Spinal cord (tissue), 10 donors: ENCODE data around the gene SCFD2. TPM values are rescaled to one million over a fixed set of nuclear protein-coding genes. Genes with fewer than 3 reads are reported as not detected.

Source experiments
- DNase-seq, 6 donors: peaks; one replicate each; pipeline versions ENCODE4 v3.0.0 to v3.0.0-alpha.2; 2013 to 2015; ENCODE audit warnings: low spot score in 6 of 6, low read depth in 4 of 6
- H3K27ac ChIP-seq: one replicate; pipeline ENCODE4 v1.5.1; 2013; ENCODE audit warnings: low read depth, low read length, control low read depth
- H3K27me3 ChIP-seq: one replicate; pipeline ENCODE4 v1.6.1; 2013; ENCODE audit warnings: low read length; ENCODE audit not compliant: control insufficient read depth, insufficient read depth
- H3K36me3 ChIP-seq: one replicate; pipeline ENCODE4 v1.6.1; 2013; ENCODE audit warnings: low read length; ENCODE audit not compliant: control insufficient read depth, insufficient read depth
- H3K4me1 ChIP-seq: one replicate; pipeline ENCODE4 v1.6.1; 2013; ENCODE audit warnings: low read length; ENCODE audit not compliant: control insufficient read depth, insufficient read depth
- H3K4me3 ChIP-seq: one replicate; pipeline ENCODE4 v1.5.1; 2013; ENCODE audit warnings: low read depth, low read length, control low read depth
- H3K9me3 ChIP-seq: one replicate; pipeline ENCODE4 v1.6.1; 2013; ENCODE audit warnings: low read length; ENCODE audit not compliant: control insufficient read depth, insufficient read depth
- WGBS: methylation state at CpG from one replicate; pipeline ENCODE4 v1.1.5; 2013; ENCODE audit warnings: missing lambda C conversion rate; ENCODE audit not compliant: insufficient coverage; 5-methylcytosine and 5-hydroxymethylcytosine counted together
- polyA plus RNA-seq, 2 donors: library from polyadenylated mRNA; unstranded; fragments of 120-200 nt; gene quantifications; one replicate each; pipeline ENCODE4 v1.2.1, GENCODE V29; 2013; ENCODE audit not compliant: insufficient read length in 2 of 2
- total RNA-seq, 2 donors: library from RNA; depleted of rRNA in 1 of 2; stranded (reverse); fragments of 120-200 nt in 1 of 2; fragments of >200 nt in 1 of 2; gene quantifications; one replicate each; pipeline versions ENCODE4 v1.2.3 to v1.2.4, GENCODE V29; 2013 to 2014
- donor health status: healthy.

SCFD2 gene
- total and polyA plus RNA-seq, 4 donors, result 15.6 to 19.5 (median 17.7) TPM

DNA sequence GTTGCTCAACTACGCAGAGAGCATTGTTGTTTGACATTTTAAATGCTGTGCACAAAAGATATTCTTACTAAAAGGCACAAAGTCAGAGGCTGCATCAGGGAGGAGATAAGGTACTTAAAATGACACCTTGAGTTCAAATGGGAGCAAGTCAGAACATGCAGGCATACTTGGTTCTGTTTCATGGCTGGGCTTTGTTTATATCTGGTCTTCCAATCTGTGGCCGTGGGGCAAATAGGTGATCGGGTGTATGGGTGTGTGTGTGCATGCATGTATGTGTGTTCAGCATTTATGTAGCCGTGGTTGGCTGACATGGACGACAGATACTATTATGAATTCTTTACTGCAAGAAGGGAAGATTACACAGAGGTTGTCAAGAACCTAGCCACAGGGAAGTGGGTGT, 397.6 kb downstream of the SCFD2 start:
- Histone ChIP-seq H3K4me3 (no peak overlapping the region), H3K27me3 (no peaks in the 10 kb centered on the region), H3K4me1 (no peaks in the 10 kb centered on the region), H3K9me3 (no peaks in the 10 kb centered on the region), H3K36me3 (no peaks in the 10 kb centered on the region), H3K27ac (no peak overlapping the region)
- DNase-seq, result no peak
- WGBS, result 91% methylated on average over 3 of the region's 5 CpGs

DNA sequence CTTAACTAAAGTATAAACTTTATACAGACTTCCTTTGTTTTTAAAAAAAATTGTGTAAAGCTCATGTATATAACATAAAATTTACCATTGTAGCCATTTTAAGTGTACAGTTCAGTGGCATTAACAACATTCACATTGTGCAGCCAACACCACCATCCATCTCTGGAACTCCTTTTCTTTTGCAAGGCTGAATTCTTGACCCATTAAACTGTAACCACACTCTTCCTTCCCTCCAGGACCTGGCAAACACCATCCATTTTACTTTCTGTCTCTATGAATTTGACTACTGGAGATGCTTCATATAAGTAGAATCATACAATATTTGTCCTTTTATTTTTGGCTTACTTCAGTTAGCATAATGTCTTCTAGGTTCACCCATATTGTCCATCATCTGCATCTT, 399.1 kb downstream of the SCFD2 start:
- H3K4me1 ChIP-seq, result no peaks in the 10 kb centered on the region
- no peak overlapping the region for H3K27ac ChIP-seq
- no peaks in the 10 kb centered on the region for H3K9me3 ChIP-seq
- DNase-seq, result no peak
- H3K27me3 ChIP-seq, result no peaks in the 10 kb centered on the region
- no peak overlapping the region for H3K4me3 ChIP-seq
- no peaks in the 10 kb centered on the region for H3K36me3 ChIP-seq

DNA sequence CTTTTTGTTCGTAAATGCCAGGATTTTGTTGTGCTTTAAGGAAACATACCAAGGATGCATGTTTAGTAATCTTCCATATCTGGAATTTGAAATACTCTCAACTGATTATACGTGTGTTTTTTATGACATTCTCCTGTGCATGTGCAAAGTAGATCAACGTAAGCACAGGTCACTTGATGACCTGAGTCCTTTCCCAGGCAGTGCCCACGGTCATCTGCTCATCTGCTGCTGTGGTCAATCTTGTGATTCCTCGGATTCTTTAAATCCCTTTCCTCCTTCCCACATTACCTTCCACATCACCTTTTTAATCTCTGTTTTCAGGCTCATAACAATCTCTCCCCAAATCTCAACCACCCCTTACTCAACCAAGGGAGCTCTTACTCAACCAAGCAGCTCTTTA, 399.7 kb downstream of the SCFD2 start:
- no peaks in the 10 kb centered on the region for H3K9me3 ChIP-seq
- H3K36me3 ChIP-seq, result no peaks in the 10 kb centered on the region
- no peak overlapping the region for H3K27ac ChIP-seq
- no peaks in the 10 kb centered on the region for H3K27me3 ChIP-seq
- no peaks in the 10 kb centered on the region for H3K4me1 ChIP-seq
- H3K4me3 ChIP-seq, result no peak overlapping the region
- DNase-seq, result no peak
- 99% methylated on average over 4 of the region's 5 CpGs for WGBS

DNA sequence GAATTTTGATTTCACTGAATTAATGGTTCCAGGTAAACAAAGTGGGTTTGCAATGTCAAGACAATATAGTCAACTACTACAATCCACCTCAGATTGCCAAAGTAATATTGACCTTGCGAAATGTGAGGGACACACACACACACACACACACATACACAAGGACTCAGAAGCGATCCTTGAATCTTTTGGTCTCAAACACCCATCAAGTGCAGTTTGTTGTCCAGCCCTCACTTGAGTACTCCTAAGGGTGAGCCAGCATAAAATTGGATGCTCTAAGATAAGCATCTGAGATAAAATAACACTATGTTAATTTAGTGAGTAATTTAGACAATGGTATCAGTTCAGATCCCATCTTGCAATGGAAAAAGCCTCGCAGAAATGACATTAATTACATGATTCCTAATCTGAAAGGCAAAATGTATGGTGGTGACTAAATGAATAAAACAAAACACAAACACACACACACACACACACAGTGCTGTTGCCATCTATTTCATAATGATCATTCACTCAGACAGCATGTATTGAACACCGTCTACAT, 401.2 kb downstream of the SCFD2 start:
- no peak overlapping the region for H3K4me3 ChIP-seq
- no peak for DNase-seq
- no peaks in the 10 kb centered on the region for H3K36me3 ChIP-seq
- 90% methylated on average over 1 of the region's 4 CpGs for WGBS
- H3K27ac ChIP-seq, result no peak overlapping the region
- no peaks in the 10 kb centered on the region for H3K4me1 ChIP-seq
- no peaks in the 10 kb centered on the region for H3K27me3 ChIP-seq
- H3K9me3 ChIP-seq, result no peaks in the 10 kb centered on the region

DNA sequence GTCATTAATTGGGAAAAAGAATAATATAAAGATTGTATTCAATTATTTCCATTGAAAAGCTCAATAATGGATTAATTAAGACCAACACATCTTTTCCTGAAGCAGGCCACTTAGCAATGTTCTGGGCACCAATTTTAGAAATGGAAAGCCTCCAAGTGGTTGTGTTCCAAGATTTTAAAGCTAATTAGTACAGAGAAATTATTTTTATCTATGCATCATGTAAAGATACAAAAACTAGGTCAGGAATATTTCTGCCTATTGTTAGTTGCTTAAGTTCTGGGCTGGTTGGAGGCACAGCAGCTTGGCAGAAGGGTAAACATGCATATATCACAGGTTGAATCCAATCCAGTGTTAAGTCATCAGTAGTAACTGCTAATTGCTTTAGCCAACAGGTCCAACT, 401.9 kb downstream of the SCFD2 start:
- H3K4me1 ChIP-seq, result no peaks in the 10 kb centered on the region
- H3K27me3 ChIP-seq, result no peaks in the 10 kb centered on the region
- no peak overlapping the region for H3K27ac ChIP-seq
- H3K36me3 ChIP-seq, result no peaks in the 10 kb centered on the region
- DNase-seq, result peak in 1 of 6 donors; percentile 78
- no peak overlapping the region for H3K4me3 ChIP-seq
- H3K9me3 ChIP-seq, result no peaks in the 10 kb centered on the region

GRCh38 chr4:52962721-52963120, 403.1 kb downstream of the SCFD2 start:
- no peaks in the 10 kb centered on the region for H3K27me3 ChIP-seq
- H3K4me1 ChIP-seq, result no peaks in the 10 kb centered on the region
- H3K36me3 ChIP-seq, result no peaks in the 10 kb centered on the region
- H3K27ac ChIP-seq, result no peak overlapping the region
- DNase-seq, result no peak
- no peaks in the 10 kb centered on the region for H3K9me3 ChIP-seq
- WGBS, result no CpG with 5 or more reads among the region's 3 CpGs
- H3K4me3 ChIP-seq, result no peak overlapping the region

GRCh38 chr4:52961666-52962412, 404.0 kb downstream of the SCFD2 start:
- Histone ChIP-seq H3K9me3 (no peaks in the 10 kb centered on the region), H3K36me3 (no peaks in the 10 kb centered on the region), H3K27ac (no peak overlapping the region), H3K4me1 (peaks cover 8% of the 10 kb centered on the region), H3K27me3 (no peaks in the 10 kb centered on the region), H3K4me3 (no peak overlapping the region)
- no peak for DNase-seq
- 91% methylated on average over 3 of the region's 3 CpGs for WGBS

DNA sequence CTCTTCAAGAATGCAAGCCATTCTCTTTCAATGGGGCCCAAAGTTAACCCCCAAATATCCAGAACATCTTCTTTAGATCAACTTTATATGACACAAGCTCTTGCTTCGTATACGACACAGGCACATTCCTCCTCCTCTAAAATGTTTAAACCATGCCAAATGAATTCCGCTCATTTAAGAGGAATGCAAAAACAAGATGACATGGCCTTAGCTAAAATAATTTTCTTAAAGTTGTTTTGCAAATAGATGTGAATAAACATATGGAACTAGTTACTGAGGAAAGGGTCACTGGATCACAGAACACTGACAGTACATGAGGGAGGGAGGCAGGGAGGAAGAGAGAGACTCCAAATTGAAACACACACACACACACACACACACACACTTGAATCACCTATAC, 406.3 kb downstream of the SCFD2 start:
- no CpG with 5 or more reads among the region's 3 CpGs for WGBS
- H3K27ac ChIP-seq, result no peak overlapping the region
- no peaks in the 10 kb centered on the region for H3K27me3 ChIP-seq
- no peaks in the 10 kb centered on the region for H3K9me3 ChIP-seq
- DNase-seq, result no peak
- H3K4me3 ChIP-seq, result no peak overlapping the region
- no peaks in the 10 kb centered on the region for H3K36me3 ChIP-seq
- peaks cover 10% of the 10 kb centered on the region for H3K4me1 ChIP-seq

DNA sequence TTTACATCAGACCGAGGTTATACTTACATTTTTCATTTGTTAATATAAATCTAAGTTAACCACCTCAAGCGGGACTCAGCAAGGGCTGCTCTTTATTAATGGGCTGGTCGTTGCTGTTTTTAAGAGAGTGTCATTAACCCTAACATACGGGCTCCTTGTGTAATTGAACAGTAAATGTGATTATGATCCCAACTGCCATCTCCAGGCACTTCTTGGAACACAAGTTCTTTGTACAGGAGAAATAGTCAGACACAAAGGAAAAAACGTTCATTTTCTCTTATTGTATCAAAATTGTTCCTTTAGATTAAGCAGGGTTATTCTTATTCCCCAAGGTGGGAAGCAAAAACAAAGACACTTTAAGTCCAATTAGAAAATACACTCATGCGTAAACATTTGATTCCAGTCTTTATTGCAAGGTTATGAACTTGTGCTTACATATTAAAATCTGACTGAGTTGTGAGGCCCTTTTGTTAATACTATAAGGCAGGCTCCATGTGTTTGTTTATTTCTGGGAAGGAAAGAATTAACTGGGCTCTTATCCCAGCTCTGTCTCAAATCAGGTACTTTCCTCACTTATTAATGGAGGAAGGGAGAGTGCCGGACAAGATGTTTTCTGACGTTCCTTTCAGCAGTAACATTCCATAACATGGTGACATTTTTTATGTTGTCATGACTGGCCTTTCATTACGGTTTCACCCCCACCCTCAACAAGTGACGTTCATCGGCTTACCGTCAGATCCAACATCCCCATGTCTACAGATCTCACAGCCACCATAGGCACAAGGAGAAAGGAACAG, 407.8 kb downstream of the SCFD2 start:
- no peak overlapping the region for H3K4me3 ChIP-seq
- peak in 1 of 6 donors; percentile 75 for DNase-seq
- peak overlapping the region; percentile 18 for H3K27ac ChIP-seq
- no peaks in the 10 kb centered on the region for H3K9me3 ChIP-seq
- no peaks in the 10 kb centered on the region for H3K36me3 ChIP-seq
- WGBS, result 33% methylated on average over 4 of the region's 12 CpGs
- no peaks in the 10 kb centered on the region for H3K27me3 ChIP-seq
- peaks cover 16% of the 10 kb centered on the region for H3K4me1 ChIP-seq
